Measurements from ENCODE around the gene KLHL5. TPM values are rescaled to one million over a fixed set of nuclear protein-coding genes. Genes with fewer than 3 reads are reported as not detected.

Gene KLHL5
- total RNA-seq, 1 experiment from 2014 or later = 84.8 TPM

GRCh38 chr4:39120418-39120817 lies 58.4 kb downstream of the KLHL5 start:
- intact Hi-C loops (cut with micrococcal nuclease) = no loop called here
- TF ChIP-seq EZH2 (IDR thresholded peaks at IDR 0.05; ENCODE audit: low read length, unreplicated experiment) = no peak
- no peak for TF ChIP-seq EZH2phosphoT487 (IDR thresholded peaks at IDR 0.05; ENCODE audit: borderline replicate concordance, low read length)
- TF ChIP-seq, protein P1, sequence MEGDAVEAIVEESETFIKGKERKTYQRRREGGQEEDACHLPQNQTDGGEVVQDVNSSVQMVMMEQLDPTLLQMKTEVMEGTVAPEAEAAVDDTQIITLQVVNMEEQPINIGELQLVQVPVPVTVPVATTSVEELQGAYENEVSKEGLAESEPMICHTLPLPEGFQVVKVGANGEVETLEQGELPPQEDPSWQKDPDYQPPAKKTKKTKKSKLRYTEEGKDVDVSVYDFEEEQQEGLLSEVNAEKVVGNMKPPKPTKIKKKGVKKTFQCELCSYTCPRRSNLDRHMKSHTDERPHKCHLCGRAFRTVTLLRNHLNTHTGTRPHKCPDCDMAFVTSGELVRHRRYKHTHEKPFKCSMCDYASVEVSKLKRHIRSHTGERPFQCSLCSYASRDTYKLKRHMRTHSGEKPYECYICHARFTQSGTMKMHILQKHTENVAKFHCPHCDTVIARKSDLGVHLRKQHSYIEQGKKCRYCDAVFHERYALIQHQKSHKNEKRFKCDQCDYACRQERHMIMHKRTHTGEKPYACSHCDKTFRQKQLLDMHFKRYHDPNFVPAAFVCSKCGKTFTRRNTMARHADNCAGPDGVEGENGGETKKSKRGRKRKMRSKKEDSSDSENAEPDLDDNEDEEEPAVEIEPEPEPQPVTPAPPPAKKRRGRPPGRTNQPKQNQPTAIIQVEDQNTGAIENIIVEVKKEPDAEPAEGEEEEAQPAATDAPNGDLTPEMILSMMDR (conservative IDR thresholded peaks at IDR 0.05; ENCODE audit: low read depth, low read length) = no peak

GRCh38 chr4:39124885-39125599 lies 63.0 kb downstream of the KLHL5 start:
- BruUV-seq (replicated peaks) = TSS peak; percentile 9
- POLR2A ChIA-PET (ENCODE audit: unreplicated experiment) = no interaction called here
- Histone ChIP-seq H3K4me1 (ENCODE audit: insufficient read depth, low read length) (no peaks in the 10 kb centered on the region), H3K27ac (ENCODE audit: low read length) (no peak overlapping the region), H2AFZ (ENCODE audit: low read length) (no peak overlapping the region), H3K9me3 (ENCODE audit: low read length) (no peaks in the 10 kb centered on the region), H3K4me3 (ENCODE audit: low read length) (no peak overlapping the region), H3K9me2 (replicated peaks; ENCODE audit: low read length) (no peaks in the 10 kb centered on the region), H3K79me2 (ENCODE audit: low read length) (no peaks in the 10 kb centered on the region), H3F3A (ENCODE audit: low read length, unreplicated experiment) (no peaks in the 10 kb centered on the region), H3K36me3 (ENCODE audit: low read depth, low read length) (peaks cover 6% of the 10 kb centered on the region), H3K4me2 (ENCODE audit: low read length) (no peak overlapping the region), H3K9ac (ENCODE audit: low read length) (no peak overlapping the region), H3K27me3 (ENCODE audit: low read length) (no peaks in the 10 kb centered on the region), H4K20me1 (ENCODE audit: low read length) (no peaks in the 10 kb centered on the region)
- intact Hi-C loops (cut with micrococcal nuclease) = no loop called here
- DNase-seq (no peak), ATAC-seq (no peak)
- TF ChIP-seq EZH2phosphoT487 (IDR thresholded peaks at IDR 0.05; ENCODE audit: borderline replicate concordance, low read length) (no peak), EZH2 (IDR thresholded peaks at IDR 0.05; ENCODE audit: low read length, unreplicated experiment) (no peak)
- TF ChIP-seq, protein P1 (conservative IDR thresholded peaks at IDR 0.05; ENCODE audit: low read depth, low read length) = no peak
- CTCF ChIA-PET = no interaction called here

More at GRCh38 chr4:39120418-39120817, 58.4 kb downstream of the KLHL5 start:
- ChIA-PET CTCF (no interaction called here), POLR2A (ENCODE audit: unreplicated experiment) (interaction anchor here (0.6 kb wide), 1 partner anchor 28 kb away, joined by 3 read pairs; no protein-coding TSS in a partner anchor)
- no TSS peak for BruUV-seq (replicated peaks)
- Histone ChIP-seq H3K9me3 (ENCODE audit: low read length) (no peaks in the 10 kb centered on the region), H3K4me3 (ENCODE audit: low read length) (no peak overlapping the region), H3K79me2 (ENCODE audit: low read length) (no peaks in the 10 kb centered on the region), H3K9me2 (replicated peaks; ENCODE audit: low read length) (no peaks in the 10 kb centered on the region), H3F3A (ENCODE audit: low read length, unreplicated experiment) (no peaks in the 10 kb centered on the region), H2AFZ (ENCODE audit: low read length) (no peak overlapping the region), H3K9ac (ENCODE audit: low read length) (no peak overlapping the region), H3K4me1 (ENCODE audit: insufficient read depth, low read length) (no peaks in the 10 kb centered on the region), H4K20me1 (ENCODE audit: low read length) (no peaks in the 10 kb centered on the region), H3K4me2 (ENCODE audit: low read length) (no peak overlapping the region), H3K27ac (ENCODE audit: low read length) (no peak overlapping the region), H3K27me3 (ENCODE audit: low read length) (no peaks in the 10 kb centered on the region), H3K36me3 (ENCODE audit: low read depth, low read length) (peaks cover 7% of the 10 kb centered on the region)
- ATAC-seq (no peak), DNase-seq (no peak)

- no peak overlapping the region for H2AFZ ChIP-seq (ENCODE audit: low read length)
- no peak for ATAC-seq
- no peaks in the 10 kb centered on the region for H3K9me3 ChIP-seq (ENCODE audit: low read length)
- no peak for DNase-seq
- intact Hi-C loops (cut with micrococcal nuclease) = no loop called here
- H3K9ac ChIP-seq (ENCODE audit: low read length) = no peak overlapping the region
- no peaks in the 10 kb centered on the region for H3K4me1 ChIP-seq (ENCODE audit: insufficient read depth, low read length)
- no peak overlapping the region for H3K4me2 ChIP-seq (ENCODE audit: low read length)
- H3K27ac ChIP-seq (ENCODE audit: low read length) = no peak overlapping the region
- BruUV-seq (replicated peaks) = no TSS peak
- CTCF ChIA-PET = no interaction called here
- H3K79me2 ChIP-seq (ENCODE audit: low read length) = no peaks in the 10 kb centered on the region
- no peaks in the 10 kb centered on the region for H4K20me1 ChIP-seq (ENCODE audit: low read length)
- no peaks in the 10 kb centered on the region for H3F3A ChIP-seq (ENCODE audit: low read length, unreplicated experiment)
- H3K4me3 ChIP-seq (ENCODE audit: low read length) = no peak overlapping the region
- H3K36me3 ChIP-seq (ENCODE audit: low read depth, low read length) = peaks cover 6% of the 10 kb centered on the region
- POLR2A ChIA-PET (ENCODE audit: unreplicated experiment) = no interaction called here
- TF ChIP-seq EZH2phosphoT487 (IDR thresholded peaks at IDR 0.05; ENCODE audit: borderline replicate concordance, low read length) (no peak), EZH2 (IDR thresholded peaks at IDR 0.05; ENCODE audit: low read length, unreplicated experiment) (no peak)
- TF ChIP-seq, protein P1 (conservative IDR thresholded peaks at IDR 0.05; ENCODE audit: low read depth, low read length) = no peak
- no peaks in the 10 kb centered on the region for H3K9me2 ChIP-seq (replicated peaks; ENCODE audit: low read length)
- no peaks in the 10 kb centered on the region for H3K27me3 ChIP-seq (ENCODE audit: low read length)
Observed at GRCh38 chr4:39125600-39125985, 63.6 kb downstream of the KLHL5 start.

All from PC-3 (cell line).